NCI-H1105 (cell line): ENCODE measurements around the gene BANF2.
A peak's percentile ranks its signal among the peaks of the same experiment; 100 is the strongest.
"Not testable (repeated sequence)": the region's sequence is repeated elsewhere in the genome, so short reads cannot be mapped to it uniquely, and the experiment has no call there.

ENCODE experiments used
- DNase-seq: peaks from one replicate; lab custom pipeline; 2025; lab: John Stamatoyannopoulos, UW

BANF2 gene

GRCh38 chr20:17766226-17766625 is 66.5 kb downstream of the BANF2 start:
- DNase-seq, result no peak

- no peak for DNase-seq
These were observed 67.9 kb downstream of the BANF2 start for GRCh38 chr20:17767624-17768023.

- no peak for DNase-seq
These were observed 68.5 kb downstream of the BANF2 start for GRCh38 chr20:17768271-17768670.

- DNase-seq, result not testable (repeated sequence)
These were observed 70.0 kb downstream of the BANF2 start for GRCh38 chr20:17769716-17770115.

- peak; percentile 21 for DNase-seq
These were observed 71.6 kb downstream of the BANF2 start for GRCh38 chr20:17771206-17772004.

GRCh38 chr20:17772005-17772343 is 72.2 kb downstream of the BANF2 start:
- DNase-seq, result no peak

GRCh38 chr20:17773619-17774018 is 73.9 kb downstream of the BANF2 start:
- no peak for DNase-seq

- no peak for DNase-seq
These were observed 75.8 kb downstream of the BANF2 start for GRCh38 chr20:17775600-17775999.

- no peak for DNase-seq
These were observed 76.8 kb downstream of the BANF2 start for GRCh38 chr20:17776551-17776950.

- not testable (repeated sequence) for DNase-seq
These were observed 79.2 kb downstream of the BANF2 start for GRCh38 chr20:17779011-17779410.

GRCh38 chr20:17782768-17783167 is 83.0 kb downstream of the BANF2 start:
- DNase-seq, result no peak

GRCh38 chr20:17783671-17784070 is 83.9 kb downstream of the BANF2 start:
- no peak for DNase-seq

- no peak for DNase-seq
These were observed 85.2 kb downstream of the BANF2 start for GRCh38 chr20:17785007-17785406.
